Adipose tissue (tissue), 3 donors: ENCODE results near the gene TM9SF4. TPM values are rescaled to one million over a fixed set of nuclear protein-coding genes. Genes with fewer than 3 reads are reported as not detected.
"Not testable (repeated sequence)": the region's sequence is repeated elsewhere in the genome, so short reads cannot be mapped to it uniquely, and the experiment has no call there.

Experiments used
- H3K27ac ChIP-seq: one replicate; pipeline ENCODE4 v1.5.1; 2013; ENCODE audit warnings: low read depth, low read length
- WGBS, 3 donors: extraction: QIAGEN DNeasy Blood & Tissue Kit; methylation state at CpG; one replicate each; pipeline ENCODE4 v1.1.7; 2013; 5-methylcytosine and 5-hydroxymethylcytosine counted together
- polyA plus RNA-seq, 3 donors: library from polyadenylated mRNA; stranded (reverse); fragments of 200-250 nt; gene quantifications; one replicate each; pipeline ENCODE4 v1.2.3, GENCODE V29; 2013
- donor health status: healthy with polysubstance abuse.
- donor health status: Bipolar disorder and iron deficiency.
- donor health status: healthy.

The TM9SF4 gene
- polyA plus RNA-seq, 3 donors: 13.7 to 25.9 (median 19.2) TPM

GRCh38 chr20:32083469-32083868 is 26.0 kb upstream of the TM9SF4 start:
- 83 to 92% (median 89%) methylated on average over 6 of the region's 6 CpGs for WGBS, 3 donors
- no peak overlapping the region for H3K27ac ChIP-seq

GRCh38 chr20:32087070-32087469 is 22.4 kb upstream of the TM9SF4 start:
- WGBS, 3 donors: 85 to 89% (median 88%) methylated on average over 3 of the region's 3 CpGs
- H3K27ac ChIP-seq: no peak overlapping the region

- 92 to 95% (median 92%) methylated on average over 3 of the region's 3 CpGs for WGBS, 3 donors
- H3K27ac ChIP-seq: no peak overlapping the region
Measured at GRCh38 chr20:32088759-32089158, 20.8 kb upstream of the TM9SF4 start.

GRCh38 chr20:32089637-32090362 is 19.7 kb upstream of the TM9SF4 start:
- 50 to 73% (median 65%) methylated on average over 5 of the region's 5 CpGs for WGBS, 3 donors
- H3K27ac ChIP-seq: no peak overlapping the region

- WGBS, 3 donors: 3 to 4% (median 4%) methylated on average over 7 of the region's 7 CpGs
- H3K27ac ChIP-seq: no peak overlapping the region
Measured at GRCh38 chr20:32091888-32092346, 17.6 kb upstream of the TM9SF4 start.

- 72 to 88% (median 83%) methylated on average over 6 of the region's 6 CpGs for WGBS, 3 donors
- H3K27ac ChIP-seq: no peak overlapping the region
Measured at GRCh38 chr20:32098786-32099185, 10.7 kb upstream of the TM9SF4 start.

- no peak overlapping the region for H3K27ac ChIP-seq
- WGBS, 3 donors: 59 to 61% (median 61%) methylated on average over 5 of the region's 5 CpGs
Measured at GRCh38 chr20:32108814-32109391, 611 bp upstream of the TM9SF4 start.

GRCh38 chr20:32110173-32110704 is 725 bp downstream of the TM9SF4 start:
- H3K27ac ChIP-seq: no peak overlapping the region
- 2 to 3% (median 3%) methylated on average over 8 of the region's 8 CpGs for WGBS, 3 donors

GRCh38 chr20:32110727-32111126 is 1.2 kb downstream of the TM9SF4 start:
- WGBS, 3 donors: 53 to 79% (median 54%) methylated on average over 3 of the region's 3 CpGs
- H3K27ac ChIP-seq: no peak overlapping the region

- WGBS, 3 donors: 51 to 64% (median 56%) methylated on average over 3 of the region's 3 CpGs
- no peak overlapping the region for H3K27ac ChIP-seq
Measured at GRCh38 chr20:32111156-32111686, 1.7 kb downstream of the TM9SF4 start.

- 56 to 93% (median 61%) methylated on average over 3 of the region's 3 CpGs for WGBS, 3 donors
- no peak overlapping the region for H3K27ac ChIP-seq
Measured at GRCh38 chr20:32111753-32112152, 2.2 kb downstream of the TM9SF4 start.

- H3K27ac ChIP-seq: no peak overlapping the region
- 46 to 81% (median 50%) methylated on average over 5 of the region's 5 CpGs for WGBS, 3 donors
Measured at GRCh38 chr20:32112841-32113240, 3.3 kb downstream of the TM9SF4 start.

GRCh38 chr20:32113591-32114260 is 4.2 kb downstream of the TM9SF4 start:
- no peak overlapping the region for H3K27ac ChIP-seq

GRCh38 chr20:32114305-32114960 is 4.9 kb downstream of the TM9SF4 start:
- 89 to 91% (median 89%) methylated on average over 8 of the region's 8 CpGs for WGBS, 3 donors
- H3K27ac ChIP-seq: no peak overlapping the region

More at GRCh38 chr20:32113591-32114260, 4.2 kb downstream of the TM9SF4 start:
- WGBS, 3 donors: 78 to 91% (median 83%) methylated on average over 2 of the region's 2 CpGs

GRCh38 chr20:32115211-32115767 is 5.8 kb downstream of the TM9SF4 start:
- no peak overlapping the region for H3K27ac ChIP-seq
- WGBS, 3 donors: 60 to 67% (median 62%) methylated on average over 5 of the region's 5 CpGs

GRCh38 chr20:32116079-32116521 is 6.6 kb downstream of the TM9SF4 start:
- WGBS, 3 donors: 71 to 81% (median 73%) methylated on average over 6 of the region's 6 CpGs
- H3K27ac ChIP-seq: no peak overlapping the region

GRCh38 chr20:32116796-32117195 is 7.3 kb downstream of the TM9SF4 start:
- WGBS, 3 donors: 87 to 92% (median 92%) methylated on average over 6 of the region's 6 CpGs
- not testable (repeated sequence) for H3K27ac ChIP-seq

GRCh38 chr20:32118427-32118826 is 8.9 kb downstream of the TM9SF4 start:
- H3K27ac ChIP-seq: not testable (repeated sequence)
- 95 to 97% (median 96%) methylated on average over 5 of the region's 5 CpGs for WGBS, 3 donors
